ENCODE results near the gene OR52D1.

Gene OR52D1

DNA sequence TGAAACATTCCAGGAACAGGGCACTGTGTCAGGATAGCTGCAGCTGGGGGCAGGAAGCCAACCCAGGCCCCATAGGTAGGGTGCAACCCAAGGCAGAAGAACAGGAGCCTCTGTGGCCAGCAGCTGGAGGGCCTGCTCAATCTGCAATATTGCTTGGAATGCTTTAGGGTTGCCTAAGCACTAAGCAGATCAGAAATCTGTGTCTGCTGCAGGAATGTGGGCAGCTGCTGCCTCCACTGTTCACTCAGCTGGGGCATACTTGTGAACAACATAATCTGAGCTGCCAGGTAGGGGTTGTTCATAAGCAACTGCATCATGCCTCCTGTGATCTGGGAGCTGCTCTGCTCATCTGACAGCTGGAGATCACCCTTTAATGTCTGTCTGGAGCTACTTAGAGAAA is 26.4 kb downstream of the OR52D1 start:
- no peak for DNase-seq (ENCODE audit: low read depth)

DNA sequence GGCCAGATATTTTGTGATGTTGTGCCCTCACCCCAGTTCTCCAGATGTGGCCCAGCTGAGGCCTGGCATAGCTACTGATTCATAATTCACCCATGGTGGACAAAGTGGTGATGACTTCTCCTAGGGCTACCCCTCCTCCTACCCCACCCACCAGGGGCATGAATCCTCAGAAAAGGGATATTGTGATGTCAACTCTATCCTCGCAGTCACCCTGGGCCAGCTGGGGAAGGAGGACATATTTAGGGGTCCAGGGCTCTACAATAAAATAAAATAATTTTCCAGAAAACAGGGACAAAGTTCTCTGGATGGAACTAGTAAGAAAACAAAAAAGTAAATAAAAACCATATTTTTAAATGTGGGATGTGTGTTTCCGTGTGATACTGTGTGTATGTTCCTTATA is 28.1 kb downstream of the OR52D1 start, which contains the start of gene UBQLNL:
Gene UBQLNL (minus strand): TSS at position 101 of the 400 bp plus-strand sequence. CDS start 258 bp downstream, outside the sequence.
- DNase-seq (ENCODE audit: low read depth), result no peak

DNA sequence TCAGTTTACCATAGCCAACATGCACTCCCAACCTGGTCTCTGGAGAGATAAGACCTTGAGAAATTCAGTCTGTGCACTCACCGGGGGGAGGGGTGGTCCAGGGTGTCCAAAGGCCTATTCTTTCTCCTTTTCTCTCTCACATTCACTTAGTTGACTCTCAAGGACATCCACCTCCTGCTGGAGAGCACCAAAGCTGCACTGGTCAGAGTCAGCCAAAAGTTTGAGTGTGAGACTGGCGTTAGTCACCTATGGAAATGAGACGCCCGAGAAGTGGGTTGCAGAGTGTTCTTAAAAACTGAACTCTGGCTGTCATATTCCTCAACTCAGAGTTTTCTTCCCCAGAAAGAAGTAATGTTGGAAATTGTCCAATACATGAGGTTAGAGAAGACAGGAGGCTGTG is 33.1 kb downstream of the OR52D1 start:
- DNase-seq (ENCODE audit: low read depth), result no peak

DNA sequence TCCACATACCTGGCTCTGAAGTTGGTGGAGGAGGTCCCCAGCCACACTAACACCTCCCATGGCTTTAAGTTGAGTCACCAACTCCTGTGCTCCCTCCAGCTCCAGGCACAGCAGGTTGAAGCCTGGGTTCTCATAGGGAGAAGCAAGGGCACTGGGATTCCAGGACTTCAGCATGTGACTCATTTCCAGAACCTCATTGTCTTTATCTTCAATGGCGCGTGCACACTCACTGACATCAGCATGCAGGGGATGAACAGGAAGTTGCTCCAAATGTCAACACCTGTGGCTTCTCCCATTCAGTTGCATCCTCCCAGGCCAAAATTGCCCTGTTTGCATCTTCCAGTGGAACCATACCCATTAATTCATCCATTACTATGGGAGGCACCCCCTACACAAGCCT is 33.8 kb downstream of the OR52D1 start:
- no peak for DNase-seq (ENCODE audit: low read depth)

DNA sequence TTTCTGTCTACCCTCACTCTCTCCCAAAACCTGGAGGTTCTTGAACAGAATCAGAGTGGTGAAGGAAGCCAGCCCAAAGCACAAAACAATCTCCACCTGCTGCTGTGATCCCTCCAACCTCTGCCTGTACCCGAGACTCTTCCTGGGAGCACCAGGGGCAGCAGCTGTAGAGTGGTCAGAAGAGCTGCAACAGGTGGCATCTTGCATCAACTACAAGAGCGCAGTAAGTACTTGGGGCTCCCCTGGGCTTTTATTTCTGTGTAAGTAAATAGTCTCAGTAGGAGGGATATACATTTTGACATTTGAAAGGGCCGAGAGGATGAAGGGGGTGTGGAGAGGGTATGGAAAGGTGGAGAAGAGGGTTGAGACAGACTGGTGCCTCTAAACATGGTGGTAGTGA is 36.3 kb downstream of the OR52D1 start:
- no peak for DNase-seq (ENCODE audit: low read depth)

DNA sequence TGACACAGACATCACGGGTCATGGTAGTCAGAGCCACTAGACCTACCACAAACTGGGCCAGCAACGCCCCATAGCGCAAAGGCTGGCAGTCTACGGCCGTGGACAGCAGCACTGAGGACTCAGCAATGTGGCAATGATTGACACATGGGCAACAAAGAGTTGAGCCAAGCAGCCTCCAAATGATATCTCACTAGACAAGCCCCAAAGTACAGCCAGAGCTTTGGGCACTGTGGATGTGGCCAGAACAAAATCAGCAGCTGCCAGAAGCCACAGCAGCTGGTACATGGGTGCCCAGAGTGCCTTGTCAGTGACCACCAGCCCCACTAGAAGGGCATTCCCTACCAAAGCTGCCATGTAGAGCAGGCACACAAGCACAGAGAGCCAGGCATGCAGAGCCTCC is 39.2 kb downstream of the OR52D1 start:
- DNase-seq (ENCODE audit: low read depth), result no peak

DNA sequence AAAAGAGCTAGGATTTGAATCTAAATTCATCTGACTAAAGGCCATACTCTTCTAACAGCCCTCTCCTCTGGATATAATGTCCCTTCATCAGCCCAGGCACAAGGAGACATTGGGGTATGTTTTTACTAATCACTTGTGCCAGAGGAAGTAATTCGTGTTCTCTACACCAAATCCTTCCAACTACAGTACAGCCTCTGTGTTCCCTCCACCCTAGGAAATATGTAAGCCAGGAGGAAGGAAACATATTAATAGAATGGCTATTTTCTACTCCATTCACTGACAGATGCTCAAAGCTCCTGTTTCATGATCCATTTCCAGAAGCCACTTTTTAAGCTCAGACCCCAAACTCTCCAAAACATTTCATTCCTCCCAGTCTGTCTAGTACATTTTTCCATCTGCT is 40.0 kb downstream of the OR52D1 start:
- no peak for DNase-seq (ENCODE audit: low read depth)

DNA sequence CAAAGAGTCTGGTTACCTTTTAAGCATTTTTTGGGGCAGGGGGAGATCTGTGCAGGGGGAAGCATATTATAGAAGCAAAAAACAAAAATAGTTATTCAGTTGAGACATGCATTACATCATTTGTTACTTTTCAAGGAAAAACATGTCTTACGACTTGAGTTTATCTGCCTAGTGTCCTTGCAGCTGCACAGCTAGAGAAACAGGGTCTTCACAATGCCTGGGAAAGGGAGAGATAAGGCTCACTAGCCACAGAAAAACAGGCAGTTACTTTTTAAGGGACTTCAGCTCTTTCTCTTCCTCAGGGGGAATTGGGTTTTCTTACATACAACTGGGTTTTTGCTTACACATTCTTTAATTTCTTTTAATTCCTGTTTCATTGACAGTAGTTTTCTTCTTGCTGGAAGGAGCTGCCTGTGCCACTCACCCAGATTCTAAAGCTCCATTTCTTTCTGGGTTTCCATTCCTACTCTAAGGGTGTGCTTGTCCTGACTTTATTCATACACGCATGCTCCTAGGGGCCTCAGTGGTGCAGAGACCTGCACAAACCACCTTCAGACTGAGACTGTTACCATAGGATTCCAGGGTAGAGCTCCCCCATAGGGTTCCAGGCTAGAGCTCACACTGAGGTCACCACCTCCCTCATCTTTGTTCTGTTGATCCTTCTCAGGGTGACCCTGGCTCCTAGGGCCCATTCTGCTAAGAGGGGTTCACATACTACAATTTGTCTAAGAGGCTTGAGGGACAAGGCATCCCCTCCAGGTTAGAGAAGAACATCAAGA is 42.8 kb downstream of the OR52D1 start:
- no peak for DNase-seq (ENCODE audit: low read depth)

DNA sequence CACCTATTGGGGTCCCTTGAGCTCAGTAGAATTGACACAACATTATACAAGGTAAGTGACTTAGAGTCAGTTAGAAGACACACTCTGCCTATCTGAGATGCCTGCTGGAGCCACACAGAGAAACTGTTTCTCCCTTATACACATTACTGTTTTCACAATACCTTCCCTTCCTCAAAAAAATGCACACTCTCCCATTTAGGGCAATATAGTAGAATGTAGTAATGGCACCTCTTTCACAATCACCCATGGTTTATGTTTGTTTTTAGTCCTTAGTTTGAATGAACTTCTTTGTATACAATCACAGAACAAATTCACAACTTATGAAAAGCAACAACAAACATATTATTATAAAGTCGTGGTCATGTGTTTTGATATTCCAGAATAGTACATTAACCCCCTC is 45.6 kb downstream of the OR52D1 start:
- DNase-seq (ENCODE audit: low read depth), result no peak

DNA sequence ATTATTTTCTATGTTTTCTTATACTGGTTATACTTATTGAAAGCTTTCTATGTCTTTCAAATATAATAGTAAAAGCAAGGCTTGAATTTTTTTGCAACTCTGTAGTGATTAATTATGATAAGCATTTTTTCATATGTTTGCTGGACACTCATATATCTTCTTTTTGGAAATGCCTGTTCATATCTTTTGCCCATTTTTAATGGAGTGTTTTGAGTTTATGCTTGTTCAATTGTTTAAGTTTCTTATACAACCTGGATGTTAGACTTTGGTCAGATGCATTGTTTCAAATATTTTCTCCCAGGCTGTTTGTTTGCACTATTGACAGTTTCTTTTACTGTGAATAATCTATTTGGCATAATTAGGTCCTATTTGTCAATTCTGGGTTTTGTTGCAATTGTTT is 48.0 kb downstream of the OR52D1 start:
- DNase-seq (ENCODE audit: low read depth), result no peak

Measured in non-pigmented ciliary epithelial cell (primary cell).